Brain microvascular endothelial cell (primary cell): ENCODE results near the gene MFSD8.

ENCODE experiments used
- DNase-seq: peaks from one replicate; pipeline ENCODE4 v3.0.0-alpha.2; 2020
- H3K27ac ChIP-seq: fragments of 250-450 bp; sonication (Bioruptor Pico); 2 replicates; pipeline ENCODE4 v1.5.1; 2020; ENCODE audit warnings: mild to moderate bottlenecking, moderate library complexity
- H3K27me3 ChIP-seq: fragments of 250-450 bp; sonication (Bioruptor Pico); replicated peaks from 2 replicates; pipeline ENCODE4 v1.5.1; 2020; ENCODE audit warnings: mild to moderate bottlenecking
- H3K36me3 ChIP-seq: fragments of 250-450 bp; sonication (Bioruptor Pico); replicated peaks from 2 replicates; pipeline ENCODE4 v1.5.1; 2020; ENCODE audit warnings: mild to moderate bottlenecking
- H3K4me3 ChIP-seq: 2 replicates; pipeline ENCODE4 v1.5.1; 2011; ENCODE audit warnings: low read depth, mild to moderate bottlenecking, control low read depth, low read length, moderate library complexity
- CTCF ChIP-seq: IDR thresholded peaks from 2 replicates; pipeline ENCODE4 v1.5.1; 2011; ENCODE audit warnings: low read depth, mild to moderate bottlenecking, moderate library complexity, low read length, control low read depth, inconsistent platforms; ENCODE audit errors: missing control alignments
- in situ Hi-C: cut with HindIII; loops from 2 replicates; pipeline ENCODE4 v1.10.0; 2017; ENCODE audit warnings: low sequenced_read_pairs, low pct_ligation_motif_present

Gene MFSD8

DNA sequence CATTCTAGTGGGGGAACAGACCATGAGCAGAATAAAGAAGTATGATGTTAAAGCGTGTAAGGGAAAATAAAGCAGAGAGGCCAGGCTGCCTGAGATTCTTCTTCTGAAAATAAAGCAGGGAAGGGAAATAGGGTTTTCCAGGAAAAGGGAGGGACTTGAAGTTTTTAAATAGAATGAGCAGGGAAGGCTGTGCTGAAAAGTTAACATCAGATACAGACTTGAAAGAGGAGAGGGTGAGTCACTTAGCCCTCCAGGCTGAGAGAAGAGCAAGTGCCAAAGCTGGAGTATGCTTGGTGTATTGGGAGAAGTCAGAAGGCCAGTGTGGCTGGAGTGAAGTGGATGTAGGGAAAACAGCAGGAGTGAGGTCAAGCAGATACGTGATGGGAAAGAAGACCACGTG, 94.3 kb downstream of the MFSD8 start:
- Histone ChIP-seq H3K4me3 (no peak overlapping the region), H3K27me3 (no peaks in the 10 kb centered on the region), H3K27ac (no peak overlapping the region), H3K36me3 (no peaks in the 10 kb centered on the region)
- peak; percentile 51 for DNase-seq
- no peak for TF ChIP-seq CTCF
- in situ Hi-C loops, result no loop called here

GRCh38 chr4:127870281-127870680, 94.7 kb downstream of the MFSD8 start:
- H3K27me3 ChIP-seq, result no peaks in the 10 kb centered on the region
- TF ChIP-seq CTCF, result no peak
- no peaks in the 10 kb centered on the region for H3K36me3 ChIP-seq
- no peak for DNase-seq
- in situ Hi-C loops, result no loop called here
- H3K27ac ChIP-seq, result no peak overlapping the region
- no peak overlapping the region for H3K4me3 ChIP-seq

GRCh38 chr4:127868196-127868595, 96.8 kb downstream of the MFSD8 start:
- DNase-seq, result peak; percentile 31
- no peak overlapping the region for H3K27ac ChIP-seq
- no peaks in the 10 kb centered on the region for H3K36me3 ChIP-seq
- no peaks in the 10 kb centered on the region for H3K27me3 ChIP-seq
- no peak overlapping the region for H3K4me3 ChIP-seq
- in situ Hi-C loops, result no loop called here
- no peak for TF ChIP-seq CTCF
